Adrenal gland (tissue), 5 donors: ENCODE measurements around the gene YAF2.

Experiments
- POLR2A ChIP-seq, 2 donors: fragments of 450-650 bp; IDR thresholded peaks; one replicate each; pipeline ENCODE4 v1.6.1; 2017; ENCODE audit warnings: antibody characterized with exemption in 2 of 2, mild to moderate bottlenecking in 2 of 2, moderate library complexity in 1 of 2
- TF ChIP-seq, protein P1 (sequence below), 6 experiments: fragments of 450-650 bp in 4 of 6; fragments of 200-600 bp in 2 of 6; sonication (generic) in 1 of 6; IDR thresholded peaks; 1 replicate in 5 of 6; 2 replicates in 1 of 6; pipeline versions ENCODE4 v1.5.1 to v1.8.0; 2016 to 2021; ENCODE audit warnings: antibody characterized with exemption in 6 of 6, mild to moderate bottlenecking in 2 of 6, moderate library complexity in 1 of 6
- donor health status: DM: no; HTN: no; CAD: no.

DNA sequence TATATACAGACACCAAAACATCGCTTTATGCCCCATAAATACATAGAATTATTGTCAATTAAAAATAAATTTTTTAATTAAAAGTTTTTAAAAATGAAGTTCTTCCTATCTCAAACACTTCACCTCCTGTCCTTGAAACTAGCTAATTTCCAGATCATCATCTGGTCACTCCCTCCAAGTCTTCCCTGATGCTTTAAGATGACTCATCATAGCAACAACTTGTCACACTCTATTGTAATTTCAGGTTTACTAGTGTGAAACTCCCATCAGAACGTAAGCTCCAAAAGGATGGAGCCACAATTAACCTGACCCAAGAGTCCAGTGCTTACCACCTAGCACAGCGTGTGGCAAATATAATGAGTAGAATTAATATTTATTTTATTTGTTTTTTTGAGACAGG, 109.7 kb downstream of the YAF2 start:
- no peak for TF ChIP-seq POLR2A (IDR thresholded peaks at IDR 0.05)
- TF ChIP-seq, protein P1, sequence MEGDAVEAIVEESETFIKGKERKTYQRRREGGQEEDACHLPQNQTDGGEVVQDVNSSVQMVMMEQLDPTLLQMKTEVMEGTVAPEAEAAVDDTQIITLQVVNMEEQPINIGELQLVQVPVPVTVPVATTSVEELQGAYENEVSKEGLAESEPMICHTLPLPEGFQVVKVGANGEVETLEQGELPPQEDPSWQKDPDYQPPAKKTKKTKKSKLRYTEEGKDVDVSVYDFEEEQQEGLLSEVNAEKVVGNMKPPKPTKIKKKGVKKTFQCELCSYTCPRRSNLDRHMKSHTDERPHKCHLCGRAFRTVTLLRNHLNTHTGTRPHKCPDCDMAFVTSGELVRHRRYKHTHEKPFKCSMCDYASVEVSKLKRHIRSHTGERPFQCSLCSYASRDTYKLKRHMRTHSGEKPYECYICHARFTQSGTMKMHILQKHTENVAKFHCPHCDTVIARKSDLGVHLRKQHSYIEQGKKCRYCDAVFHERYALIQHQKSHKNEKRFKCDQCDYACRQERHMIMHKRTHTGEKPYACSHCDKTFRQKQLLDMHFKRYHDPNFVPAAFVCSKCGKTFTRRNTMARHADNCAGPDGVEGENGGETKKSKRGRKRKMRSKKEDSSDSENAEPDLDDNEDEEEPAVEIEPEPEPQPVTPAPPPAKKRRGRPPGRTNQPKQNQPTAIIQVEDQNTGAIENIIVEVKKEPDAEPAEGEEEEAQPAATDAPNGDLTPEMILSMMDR (IDR thresholded peaks at IDR 0.05), result no peak
